Colonic mucosa (tissue), 4 donors: ENCODE data around the gene NANOGP8. TPM values are rescaled to one million over a fixed set of nuclear protein-coding genes. Genes with fewer than 3 reads are reported as not detected.

ENCODE experiments used
- DNase-seq: peaks from one replicate; pipeline ENCODE4 v3.0.0-alpha.2; 2020
- H3K27ac ChIP-seq: fragments of 200-600 bp; one replicate; pipeline ENCODE4 v1.8.0; 2021
- H3K27me3 ChIP-seq: fragments of 200-600 bp; one replicate; pipeline ENCODE4 v1.8.0; 2021
- H3K36me3 ChIP-seq: fragments of 200-600 bp; one replicate; pipeline ENCODE4 v1.8.0; 2021
- H3K4me1 ChIP-seq: fragments of 200-600 bp; one replicate; pipeline ENCODE4 v1.8.0; 2021; ENCODE audit warnings: mild to moderate bottlenecking
- H3K4me3 ChIP-seq: fragments of 200-600 bp; one replicate; pipeline ENCODE4 v1.8.0; 2021
- H3K9ac ChIP-seq, 2 donors: one replicate each; pipeline ENCODE4 v1.7.0; 2013; ENCODE audit warnings: control low read depth in 2 of 2, low read depth in 2 of 2, low read length in 2 of 2
- H3K9me3 ChIP-seq: fragments of 200-600 bp; one replicate; pipeline ENCODE4 v1.8.0; 2021
- intact Hi-C: fragments of 100-400 bp; cut with DNase I; formaldehyde crosslinking; loops from one replicate; pipeline ENCODE4 v1.14.1; 2022
- total RNA-seq, 2 donors: library from RNA; stranded (reverse); fragmentation: NEBNext Ultra II Directional in 1 of 2; extraction: Animal tissue kit (Norgen Biotek cat#: 25700) in 1 of 2; gene quantifications; one replicate each; pipeline ENCODE4 v1.2.1, GENCODE V29; 2021
- TF ChIP-seq, protein P1 (sequence below): fragments of 200-600 bp; IDR thresholded peaks from one replicate; pipeline ENCODE4 v1.8.0; 2022; ENCODE audit warnings: antibody characterized with exemption, mild to moderate bottlenecking
- donor health status: healthy.
- donor health status: DM: no; HTN: no; CAD: no.
- donor health status: DM: no; HTN: no; CAD: no.

Gene NANOGP8
- total RNA-seq, 2 donors from 2014 or later, result not detected

DNA sequence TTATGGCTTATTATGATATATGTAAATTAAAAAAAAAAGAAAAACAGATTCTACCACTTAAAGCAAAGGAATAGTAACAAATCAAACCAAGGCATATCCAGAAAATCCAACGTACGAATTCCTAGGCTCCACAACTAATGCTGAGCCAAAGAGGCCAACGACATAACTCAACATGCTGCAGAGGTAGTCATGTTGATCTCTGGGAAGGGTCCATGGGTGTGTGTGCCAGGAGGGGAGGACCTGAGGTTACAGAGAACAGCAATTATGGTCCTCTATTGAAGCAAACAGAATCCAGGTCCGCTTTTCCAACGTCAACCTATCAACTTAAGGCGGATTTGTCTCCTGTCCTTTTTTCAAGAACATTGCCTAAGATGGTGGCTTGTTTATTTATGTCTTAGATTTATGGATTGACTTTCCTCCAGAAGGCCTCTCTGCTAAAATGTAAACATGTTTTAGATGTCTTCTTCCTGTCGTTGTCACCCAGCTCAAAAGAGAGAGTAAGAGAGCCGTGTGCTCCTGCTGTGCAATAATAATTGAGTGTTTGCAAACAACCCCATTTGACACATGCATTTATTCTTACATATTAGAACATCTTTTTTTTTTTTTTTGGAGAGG is 20.4 kb downstream of the NANOGP8 start:
- intact Hi-C loops, result no loop called here
- no peak overlapping the region for H3K9ac ChIP-seq

DNA sequence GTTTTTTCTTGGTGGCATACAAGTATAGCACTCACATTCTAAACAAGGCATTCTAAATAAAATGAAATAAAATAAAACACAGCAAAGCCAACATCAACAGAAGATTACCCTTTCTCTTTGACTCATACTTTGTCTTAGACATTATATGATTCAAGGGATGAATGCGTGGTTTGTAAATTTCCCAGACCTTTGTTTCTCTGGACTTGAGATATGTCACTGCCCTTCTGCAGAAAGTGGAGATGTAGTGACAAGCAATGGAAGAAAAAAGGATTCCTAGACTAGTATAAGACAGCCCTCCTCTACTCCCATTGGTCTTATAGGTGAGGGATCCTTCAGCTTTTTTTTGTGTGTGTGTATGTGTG is 22.4 kb downstream of the NANOGP8 start:
- Histone ChIP-seq H3K27me3 (no peaks in the 10 kb centered on the region), H3K4me1 (no peaks in the 10 kb centered on the region), H3K9ac (no peak overlapping the region), H3K27ac (no peak overlapping the region), H3K9me3 (no peaks in the 10 kb centered on the region), H3K36me3 (no peaks in the 10 kb centered on the region), H3K4me3 (no peak overlapping the region)
- TF ChIP-seq, protein P1, sequence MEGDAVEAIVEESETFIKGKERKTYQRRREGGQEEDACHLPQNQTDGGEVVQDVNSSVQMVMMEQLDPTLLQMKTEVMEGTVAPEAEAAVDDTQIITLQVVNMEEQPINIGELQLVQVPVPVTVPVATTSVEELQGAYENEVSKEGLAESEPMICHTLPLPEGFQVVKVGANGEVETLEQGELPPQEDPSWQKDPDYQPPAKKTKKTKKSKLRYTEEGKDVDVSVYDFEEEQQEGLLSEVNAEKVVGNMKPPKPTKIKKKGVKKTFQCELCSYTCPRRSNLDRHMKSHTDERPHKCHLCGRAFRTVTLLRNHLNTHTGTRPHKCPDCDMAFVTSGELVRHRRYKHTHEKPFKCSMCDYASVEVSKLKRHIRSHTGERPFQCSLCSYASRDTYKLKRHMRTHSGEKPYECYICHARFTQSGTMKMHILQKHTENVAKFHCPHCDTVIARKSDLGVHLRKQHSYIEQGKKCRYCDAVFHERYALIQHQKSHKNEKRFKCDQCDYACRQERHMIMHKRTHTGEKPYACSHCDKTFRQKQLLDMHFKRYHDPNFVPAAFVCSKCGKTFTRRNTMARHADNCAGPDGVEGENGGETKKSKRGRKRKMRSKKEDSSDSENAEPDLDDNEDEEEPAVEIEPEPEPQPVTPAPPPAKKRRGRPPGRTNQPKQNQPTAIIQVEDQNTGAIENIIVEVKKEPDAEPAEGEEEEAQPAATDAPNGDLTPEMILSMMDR, result no peak
- DNase-seq, result no peak
- intact Hi-C loops, result no loop called here

More for the DNA sequence above, 20.4 kb downstream of the NANOGP8 start:
- Histone ChIP-seq H3K36me3 (no peaks in the 10 kb centered on the region), H3K9me3 (no peaks in the 10 kb centered on the region), H3K27me3 (no peaks in the 10 kb centered on the region), H3K4me1 (no peaks in the 10 kb centered on the region), H3K4me3 (no peak overlapping the region), H3K27ac (no peak overlapping the region)
- TF ChIP-seq, protein P1, result no peak
- DNase-seq, result no peak

DNA sequence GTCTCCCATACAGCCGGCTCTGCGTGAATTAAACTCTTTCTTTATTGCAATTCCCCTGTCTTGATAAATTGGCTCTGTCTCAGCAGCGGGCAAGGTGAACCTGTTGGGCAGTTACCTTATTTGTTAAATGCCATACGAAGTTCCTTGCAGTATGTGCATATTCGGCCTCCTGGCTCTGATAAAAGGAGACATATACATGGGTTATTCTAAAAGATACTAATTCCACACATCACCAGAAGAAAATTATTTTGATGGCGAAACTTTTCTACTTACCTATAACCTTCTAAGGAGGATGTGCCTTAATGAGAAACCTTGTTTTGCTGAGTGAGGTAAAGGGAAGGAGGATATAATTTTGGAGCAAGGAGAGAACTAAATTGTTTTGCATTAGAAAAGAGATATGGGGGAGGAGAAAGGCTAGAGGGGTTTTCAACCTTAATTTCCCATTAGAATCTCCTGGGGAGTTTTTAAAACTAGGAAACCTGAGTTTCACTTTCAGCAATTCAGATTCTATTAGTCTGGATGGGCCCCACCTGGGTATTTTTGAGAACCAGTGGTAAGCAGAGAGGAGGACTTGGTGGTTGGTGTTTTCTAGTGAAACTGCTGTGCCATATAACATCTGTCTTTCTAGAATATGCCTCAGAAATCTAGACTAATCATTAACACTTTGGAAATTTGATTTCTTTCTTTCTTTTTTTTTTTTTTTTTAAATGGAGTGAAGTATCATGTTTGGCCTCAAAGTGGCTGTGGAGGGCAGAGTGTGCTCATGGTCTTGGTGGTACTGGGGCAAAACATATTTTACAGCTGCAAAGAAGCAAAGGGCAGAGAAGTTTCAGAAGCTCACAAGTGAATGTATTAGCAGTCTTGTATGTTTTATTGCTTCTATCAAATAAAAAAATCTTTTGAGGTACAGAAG is 23.0 kb downstream of the NANOGP8 start:
- Histone ChIP-seq H3K4me3 (no peak overlapping the region), H3K9ac (no peak overlapping the region), H3K36me3 (no peaks in the 10 kb centered on the region), H3K27me3 (no peaks in the 10 kb centered on the region), H3K27ac (no peak overlapping the region), H3K9me3 (no peaks in the 10 kb centered on the region), H3K4me1 (no peaks in the 10 kb centered on the region)
- TF ChIP-seq, protein P1, result no peak
- DNase-seq, result no peak
- intact Hi-C loops, result no loop called here

DNA sequence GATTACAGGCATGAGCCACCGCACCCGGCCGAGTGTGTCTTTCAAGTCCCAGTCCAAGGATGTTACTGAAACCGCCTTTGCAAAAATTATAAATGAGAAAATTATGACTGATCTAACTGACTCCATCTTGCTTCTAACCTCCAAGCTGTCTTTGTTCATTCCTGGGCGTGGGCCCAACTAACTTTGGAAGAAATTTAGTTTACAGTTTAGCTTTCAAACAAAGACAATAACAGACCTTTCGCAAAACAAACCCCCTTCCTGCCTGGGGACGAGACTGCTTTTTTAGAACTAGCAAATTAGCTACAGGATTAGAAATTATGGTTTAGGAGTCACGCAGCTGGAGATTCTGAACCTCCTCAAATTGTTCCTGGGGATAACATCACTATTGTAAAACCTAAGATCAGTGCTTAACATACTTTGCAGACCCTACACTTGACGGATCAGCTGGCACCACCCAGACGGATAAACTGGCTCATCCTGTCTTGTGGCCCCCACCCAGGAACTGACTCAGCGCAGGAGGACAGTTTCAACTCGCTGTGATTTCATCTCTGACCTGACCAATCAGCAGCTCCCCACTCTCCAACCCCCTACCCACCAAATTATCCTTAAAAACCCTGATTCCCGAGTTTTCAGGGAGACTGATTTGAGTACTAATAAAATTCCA is 23.8 kb downstream of the NANOGP8 start:
- Histone ChIP-seq H3K4me3 (no peak overlapping the region), H3K36me3 (no peaks in the 10 kb centered on the region), H3K27ac (no peak overlapping the region), H3K27me3 (no peaks in the 10 kb centered on the region), H3K4me1 (no peaks in the 10 kb centered on the region), H3K9me3 (no peaks in the 10 kb centered on the region), H3K9ac (no peak overlapping the region)
- no peak for DNase-seq
- TF ChIP-seq, protein P1, result no peak
- intact Hi-C loops, result no loop called here

DNA sequence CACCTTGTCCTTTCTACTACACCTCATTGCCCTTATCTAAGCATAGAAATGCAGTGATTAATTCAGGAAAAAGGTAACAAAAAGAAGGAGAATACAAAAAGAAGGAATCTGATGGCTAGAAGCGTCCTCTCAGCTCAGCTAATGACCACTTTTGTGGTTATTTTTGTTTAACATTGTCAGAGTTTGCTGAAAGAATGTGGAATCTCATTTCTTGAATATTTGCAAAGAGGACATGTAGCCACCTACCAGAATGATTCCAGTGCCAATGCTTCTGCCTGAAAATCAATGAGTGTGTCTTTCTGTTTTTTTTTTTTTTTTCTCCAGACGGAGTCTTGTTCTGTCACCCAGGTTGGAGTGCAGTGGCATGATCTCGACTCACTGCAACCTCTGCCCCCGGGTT is 24.5 kb downstream of the NANOGP8 start:
- H3K27me3 ChIP-seq, result no peaks in the 10 kb centered on the region
- no peaks in the 10 kb centered on the region for H3K36me3 ChIP-seq
- H3K27ac ChIP-seq, result no peak overlapping the region
- no peak overlapping the region for H3K4me3 ChIP-seq
- no peak for DNase-seq
- intact Hi-C loops, result no loop called here
- H3K9me3 ChIP-seq, result no peaks in the 10 kb centered on the region
- TF ChIP-seq, protein P1, result no peak
- H3K9ac ChIP-seq, result no peak overlapping the region
- H3K4me1 ChIP-seq, result no peaks in the 10 kb centered on the region
